Ishikawa (cell line): ENCODE measurements around the gene CAPRIN2.

Source experiments
- CEBPB ChIP-seq: IDR thresholded peaks from 2 replicates; pipeline ENCODE4 v1.6.1; 2012
- CREB1 ChIP-seq: IDR thresholded peaks from 2 replicates; pipeline ENCODE4 v1.6.1; 2012; ENCODE audit warnings: low read depth
- EGR1 ChIP-seq: IDR thresholded peaks from 2 replicates; pipeline ENCODE4 v1.6.1; 2012
- EP300 ChIP-seq: IDR thresholded peaks from 2 replicates; pipeline ENCODE4 v1.6.1; 2012; ENCODE audit warnings: borderline replicate concordance
- FOXM1 ChIP-seq: IDR thresholded peaks from 2 replicates; pipeline ENCODE4 v1.6.1; 2012; ENCODE audit warnings: low read depth, borderline replicate concordance
- MAX ChIP-seq: IDR thresholded peaks from 2 replicates; pipeline ENCODE4 v1.6.1; 2012
- NFIC ChIP-seq: IDR thresholded peaks from 2 replicates; pipeline ENCODE4 v1.6.1; 2012
- RAD21 ChIP-seq: IDR thresholded peaks from 2 replicates; pipeline ENCODE4 v1.6.1; 2012; ENCODE audit warnings: low read depth
- REST ChIP-seq: IDR thresholded peaks from 2 replicates; pipeline ENCODE4 v1.6.1; 2012; ENCODE audit warnings: low read depth, mild to moderate bottlenecking
- TAF1 ChIP-seq: IDR thresholded peaks from 2 replicates; pipeline ENCODE4 v1.6.1; 2012; ENCODE audit warnings: low read depth, mild to moderate bottlenecking
- TCF12 ChIP-seq: IDR thresholded peaks from 2 replicates; pipeline ENCODE4 v1.6.1; 2012; ENCODE audit warnings: low read depth
- TEAD4 ChIP-seq: IDR thresholded peaks from 2 replicates; pipeline ENCODE4 v1.6.1; 2012
- YY1 ChIP-seq: IDR thresholded peaks from 2 replicates; pipeline ENCODE4 v1.6.1; 2012; ENCODE audit warnings: low read depth
- ZBTB7A ChIP-seq: IDR thresholded peaks from 2 replicates; pipeline ENCODE4 v1.6.1; 2012; ENCODE audit warnings: low read depth
- TF ChIP-seq, protein P1 (sequence below): IDR thresholded peaks from 2 replicates; pipeline ENCODE4 v1.6.1; 2012

CAPRIN2 gene

DNA sequence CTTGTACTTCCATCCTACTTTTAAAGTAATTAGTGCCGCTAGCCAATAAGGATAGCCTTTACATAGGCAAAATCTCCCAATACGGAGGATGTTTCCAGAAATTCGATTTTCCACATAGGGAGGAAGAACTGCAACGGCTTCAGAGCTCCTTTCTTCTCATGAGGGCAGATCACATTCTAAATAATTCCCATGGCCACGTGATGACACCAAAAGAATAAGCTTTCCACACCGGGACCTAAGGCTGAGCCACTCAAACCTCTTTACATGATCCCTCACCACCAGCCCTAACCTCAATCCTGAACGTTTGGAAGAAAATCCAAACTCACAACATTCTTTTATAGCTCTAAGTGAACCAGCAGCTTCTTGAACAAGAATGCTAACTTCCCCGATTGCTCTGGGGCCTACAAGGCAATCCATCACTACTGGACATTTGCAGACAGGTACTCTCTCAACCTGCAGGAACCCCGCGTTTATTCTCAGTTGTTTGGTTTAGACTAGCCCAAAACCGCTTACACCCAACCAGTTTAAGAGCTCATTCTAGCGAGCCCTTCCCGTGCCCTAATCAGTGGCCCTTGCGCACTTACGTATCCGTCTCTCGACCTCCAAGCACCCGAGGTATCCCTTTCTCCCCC, 884 bp downstream of the CAPRIN2 start:
- TF ChIP-seq, protein P1, sequence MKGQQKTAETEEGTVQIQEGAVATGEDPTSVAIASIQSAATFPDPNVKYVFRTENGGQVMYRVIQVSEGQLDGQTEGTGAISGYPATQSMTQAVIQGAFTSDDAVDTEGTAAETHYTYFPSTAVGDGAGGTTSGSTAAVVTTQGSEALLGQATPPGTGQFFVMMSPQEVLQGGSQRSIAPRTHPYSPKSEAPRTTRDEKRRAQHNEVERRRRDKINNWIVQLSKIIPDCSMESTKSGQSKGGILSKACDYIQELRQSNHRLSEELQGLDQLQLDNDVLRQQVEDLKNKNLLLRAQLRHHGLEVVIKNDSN, result peak; percentile 66
- TF ChIP-seq TAF1 (no peak), REST (no peak), CEBPB (no peak), NFIC (no peak)

GRCh38 chr12:30753233-30753632, 1.5 kb downstream of the CAPRIN2 start:
- TF ChIP-seq REST (no peak), CREB1 (no peak), RAD21 (no peak), TCF12 (no peak), MAX (no peak), TEAD4 (no peak), YY1 (no peak), TAF1 (no peak), CEBPB (no peak), NFIC (no peak)
- TF ChIP-seq, protein P1, result no peak

GRCh38 chr12:30752255-30752654, 2.5 kb downstream of the CAPRIN2 start:
- no peak for TF ChIP-seq ZBTB7A
- no peak for TF ChIP-seq CREB1
- no peak for TF ChIP-seq CEBPB
- TF ChIP-seq MAX, result no peak
- no peak for TF ChIP-seq EP300

DNA sequence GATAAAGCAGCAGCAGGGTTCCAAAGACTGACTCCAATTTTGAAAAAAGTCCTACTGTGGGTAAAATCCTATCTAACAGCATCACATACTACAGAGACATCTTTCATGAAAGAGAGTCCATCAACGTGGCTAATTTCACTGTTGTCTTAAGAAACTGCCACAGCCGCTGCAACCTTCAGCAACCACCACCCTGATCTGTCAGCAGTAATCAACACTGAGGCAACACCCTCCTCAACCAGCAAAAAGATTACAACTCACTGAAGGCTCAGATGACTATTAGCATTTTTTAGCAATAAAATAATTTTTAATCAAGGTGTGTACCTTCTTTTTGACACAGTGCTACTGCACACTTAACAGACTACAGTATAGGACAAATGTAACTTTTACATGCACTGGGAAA, 6.6 kb downstream of the CAPRIN2 start:
- TF ChIP-seq FOXM1 (no peak), EGR1 (no peak), ZBTB7A (no peak), YY1 (no peak), TEAD4 (no peak), TCF12 (no peak), TAF1 (no peak), RAD21 (no peak), MAX (no peak), NFIC (no peak), CREB1 (no peak), CEBPB (no peak), EP300 (no peak)
- TF ChIP-seq, protein P1, result no peak

DNA sequence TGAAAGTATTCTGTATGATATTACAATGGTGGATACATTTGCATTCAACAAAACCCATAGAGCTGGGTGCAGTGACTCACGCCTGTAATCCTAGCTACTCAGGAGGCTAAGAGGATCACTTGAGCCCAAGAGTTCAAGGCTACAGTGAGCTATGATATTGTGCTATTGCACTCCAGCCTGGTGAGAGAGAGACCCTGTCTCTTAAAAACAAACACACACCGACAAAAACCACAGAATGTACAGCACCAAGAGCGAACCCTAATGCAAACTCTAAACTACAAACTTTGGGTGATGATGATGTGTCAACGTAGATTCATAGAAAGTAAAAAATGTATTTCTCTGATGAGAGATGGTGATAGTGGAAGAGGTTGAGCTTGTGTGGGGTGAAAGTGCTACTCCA, 8.6 kb downstream of the CAPRIN2 start:
- TF ChIP-seq EP300 (no peak), RAD21 (no peak), NFIC (no peak), MAX (no peak), EGR1 (no peak), ZBTB7A (no peak), TEAD4 (no peak), TAF1 (no peak), REST (no peak), TCF12 (no peak)
- TF ChIP-seq, protein P1, result no peak
